Neural cell (in vitro differentiated cells): ENCODE measurements around the gene TBATA. TPM values are rescaled to one million over a fixed set of nuclear protein-coding genes. Genes with fewer than 3 reads are reported as not detected.

ENCODE experiments used
- H2AFZ ChIP-seq: fragments of 200-600, 300-800 bp; sonication (generic), shearing (Covaris generic); 2 replicates; pipeline ENCODE4 v1.6.0; 2014; ENCODE audit warnings: low read depth, mild to moderate bottlenecking, antibody characterized with exemption, low read length, moderate library complexity
- H3F3A ChIP-seq: fragments of 200-600 bp; shearing (Covaris generic); 2 replicates; pipeline ENCODE4 v1.6.1; 2016; ENCODE audit warnings: mild to moderate bottlenecking, moderate library complexity, mixed read lengths, antibody characterized with exemption, low read length; ENCODE audit not compliant: insufficient read depth, poor library complexity, severe bottlenecking
- H3K27ac ChIP-seq: fragments of 200-600, 300-800 bp; sonication (generic), shearing (Covaris generic); 2 replicates; pipeline ENCODE4 v1.5.1; 2014; ENCODE audit warnings: mild to moderate bottlenecking, low read length, moderate library complexity
- H3K27me3 ChIP-seq: fragments of 300-800, 200-600 bp; sonication (generic), shearing (Covaris generic); 2 replicates; pipeline ENCODE4 v1.6.0; 2014; ENCODE audit warnings: mild to moderate bottlenecking, low read depth, low read length, moderate library complexity; ENCODE audit not compliant: insufficient read depth
- H3K36me3 ChIP-seq: fragments of 300-800, 200-600 bp; sonication (generic), shearing (Covaris generic); 2 replicates; pipeline ENCODE4 v1.5.1; 2014; ENCODE audit warnings: mild to moderate bottlenecking, antibody characterized with exemption, low read length, moderate library complexity; ENCODE audit not compliant: insufficient read depth
- H3K4me2 ChIP-seq: fragments of 300-800, 200-600 bp; sonication (generic), shearing (Covaris generic); 2 replicates; pipeline ENCODE4 v1.6.0; 2014; ENCODE audit warnings: mild to moderate bottlenecking, low read length
- H3K4me3 ChIP-seq: fragments of 300-800, 200-600 bp; sonication (generic), shearing (Covaris generic); 2 replicates; pipeline ENCODE4 v1.5.1; 2014; ENCODE audit warnings: mild to moderate bottlenecking, low read length, moderate library complexity
- H3K79me2 ChIP-seq: fragments of 200-600 bp; shearing (Covaris generic); replicated peaks from 2 replicates; pipeline ENCODE4 v1.6.0; 2014; ENCODE audit warnings: mild to moderate bottlenecking, low read length, moderate library complexity; ENCODE audit not compliant: insufficient read depth
- H3K9ac ChIP-seq: fragments of 300-800, 200-600 bp; sonication (generic), shearing (Covaris generic); 2 replicates; pipeline ENCODE4 v1.6.1; 2016; ENCODE audit warnings: mild to moderate bottlenecking, low read length, mixed read lengths
- H3K9me2 ChIP-seq: fragments of 200-600 bp; shearing (Covaris generic); 2 replicates; pipeline ENCODE4 v1.6.1; 2016; ENCODE audit warnings: mild to moderate bottlenecking, low read length, mixed read lengths; ENCODE audit not compliant: insufficient read depth
- H3K9me3 ChIP-seq: fragments of 200-600, 300-800 bp; sonication (generic), shearing (Covaris generic); 2 replicates; pipeline ENCODE4 v1.6.1; 2016; ENCODE audit warnings: mild to moderate bottlenecking, mixed run types, low read length, moderate library complexity, mixed read lengths
- H4K20me1 ChIP-seq: fragments of 200-600 bp; shearing (Covaris generic); 2 replicates; pipeline ENCODE4 v1.6.1; 2016; ENCODE audit warnings: mild to moderate bottlenecking, mixed run types; ENCODE audit not compliant: insufficient read depth
- EP300 ChIP-seq: fragments of 450-650 bp; conservative IDR thresholded peaks from 2 replicates; pipeline ENCODE4 v1.6.1; 2014; ENCODE audit warnings: antibody characterized with exemption, mild to moderate bottlenecking, moderate library complexity; ENCODE audit not compliant: poor library complexity, severe bottlenecking
- EZH2 ChIP-seq: fragments of 200-600, 300-800 bp; shearing (Covaris generic), sonication (generic); IDR thresholded peaks from 2 replicates; pipeline ENCODE4 v1.6.1; 2014; ENCODE audit warnings: antibody characterized with exemption, low read length, borderline replicate concordance, mild to moderate bottlenecking; ENCODE audit not compliant: insufficient read depth, poor library complexity, severe bottlenecking
- MXI1 ChIP-seq: fragments of 450-650 bp; conservative IDR thresholded peaks from 2 replicates; pipeline ENCODE4 v1.6.1; 2014; ENCODE audit warnings: antibody characterized with exemption, mild to moderate bottlenecking; ENCODE audit not compliant: poor library complexity, severe bottlenecking
- POLR2AphosphoS5 ChIP-seq: IDR thresholded peaks from 2 replicates; pipeline ENCODE4 v1.6.1; 2012
- RAD21 ChIP-seq: fragments of 450-650 bp; conservative IDR thresholded peaks from 2 replicates; pipeline ENCODE4 v1.6.1; 2014; ENCODE audit warnings: antibody characterized with exemption, mild to moderate bottlenecking, moderate library complexity
- SMC3 ChIP-seq: fragments of 450-650 bp; conservative IDR thresholded peaks from 2 replicates; pipeline ENCODE4 v1.6.1; 2014; ENCODE audit warnings: antibody characterized with exemption, mild to moderate bottlenecking, moderate library complexity; ENCODE audit not compliant: poor library complexity
- TAF1 ChIP-seq: IDR thresholded peaks from 2 replicates; pipeline ENCODE4 v1.6.1; 2012; ENCODE audit warnings: low read depth
- polyA plus RNA-seq: library from polyadenylated mRNA; depleted of rRNA; stranded (reverse); fragments of >200 nt; gene quantifications from 2 replicates; pipeline ENCODE4 v1.2.3, GENCODE V29; 2014
- TF ChIP-seq, protein P1 (sequence below): fragments of 450-650 bp; IDR thresholded peaks from 2 replicates; pipeline ENCODE4 v1.5.1; 2014; ENCODE audit warnings: antibody characterized with exemption, mild to moderate bottlenecking, moderate library complexity; ENCODE audit not compliant: poor library complexity, severe bottlenecking
- TF ChIP-seq, protein P2 (sequence below): IDR thresholded peaks from 2 replicates; pipeline ENCODE4 v1.6.1; 2012; ENCODE audit warnings: borderline replicate concordance

TBATA gene
- polyA plus RNA-seq, 1 donor from 2014 or later: not detected

GRCh38 chr10:70751991-70752390 is 33.2 kb downstream of the TBATA start:
- Histone ChIP-seq H3K9me3 (no peaks in the 10 kb centered on the region), H3K79me2 (no peaks in the 10 kb centered on the region)

DNA sequence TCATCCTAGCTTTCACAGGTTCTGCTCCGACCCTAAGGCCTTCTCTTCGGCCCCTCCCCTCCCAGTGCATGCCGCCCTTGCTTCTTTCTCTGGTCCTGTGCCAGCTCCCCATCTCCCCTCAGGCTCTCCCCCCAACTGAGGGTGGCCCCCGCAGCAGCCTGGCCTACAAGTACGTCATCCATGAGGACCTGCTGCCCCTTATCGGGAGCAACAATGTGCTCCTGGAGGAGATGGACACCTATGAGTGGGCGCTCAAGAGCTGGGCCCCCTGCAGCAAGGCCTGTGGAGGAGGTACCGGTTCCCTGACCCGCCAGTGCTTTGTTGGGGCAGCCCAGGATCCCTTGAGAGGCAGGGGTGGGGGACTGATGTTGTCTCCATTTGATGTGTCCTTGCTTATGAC is 33.8 kb downstream of the TBATA start:
- no peaks in the 10 kb centered on the region for H3K79me2 ChIP-seq
- H2AFZ ChIP-seq: no peak overlapping the region
- TF ChIP-seq SMC3 (no peak), EZH2 (no peak), POLR2AphosphoS5 (no peak), RAD21 (no peak), MXI1 (no peak), EP300 (no peak), TAF1 (no peak)
- TF ChIP-seq, protein P1, sequence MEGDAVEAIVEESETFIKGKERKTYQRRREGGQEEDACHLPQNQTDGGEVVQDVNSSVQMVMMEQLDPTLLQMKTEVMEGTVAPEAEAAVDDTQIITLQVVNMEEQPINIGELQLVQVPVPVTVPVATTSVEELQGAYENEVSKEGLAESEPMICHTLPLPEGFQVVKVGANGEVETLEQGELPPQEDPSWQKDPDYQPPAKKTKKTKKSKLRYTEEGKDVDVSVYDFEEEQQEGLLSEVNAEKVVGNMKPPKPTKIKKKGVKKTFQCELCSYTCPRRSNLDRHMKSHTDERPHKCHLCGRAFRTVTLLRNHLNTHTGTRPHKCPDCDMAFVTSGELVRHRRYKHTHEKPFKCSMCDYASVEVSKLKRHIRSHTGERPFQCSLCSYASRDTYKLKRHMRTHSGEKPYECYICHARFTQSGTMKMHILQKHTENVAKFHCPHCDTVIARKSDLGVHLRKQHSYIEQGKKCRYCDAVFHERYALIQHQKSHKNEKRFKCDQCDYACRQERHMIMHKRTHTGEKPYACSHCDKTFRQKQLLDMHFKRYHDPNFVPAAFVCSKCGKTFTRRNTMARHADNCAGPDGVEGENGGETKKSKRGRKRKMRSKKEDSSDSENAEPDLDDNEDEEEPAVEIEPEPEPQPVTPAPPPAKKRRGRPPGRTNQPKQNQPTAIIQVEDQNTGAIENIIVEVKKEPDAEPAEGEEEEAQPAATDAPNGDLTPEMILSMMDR: no peak
- TF ChIP-seq, protein P2, sequence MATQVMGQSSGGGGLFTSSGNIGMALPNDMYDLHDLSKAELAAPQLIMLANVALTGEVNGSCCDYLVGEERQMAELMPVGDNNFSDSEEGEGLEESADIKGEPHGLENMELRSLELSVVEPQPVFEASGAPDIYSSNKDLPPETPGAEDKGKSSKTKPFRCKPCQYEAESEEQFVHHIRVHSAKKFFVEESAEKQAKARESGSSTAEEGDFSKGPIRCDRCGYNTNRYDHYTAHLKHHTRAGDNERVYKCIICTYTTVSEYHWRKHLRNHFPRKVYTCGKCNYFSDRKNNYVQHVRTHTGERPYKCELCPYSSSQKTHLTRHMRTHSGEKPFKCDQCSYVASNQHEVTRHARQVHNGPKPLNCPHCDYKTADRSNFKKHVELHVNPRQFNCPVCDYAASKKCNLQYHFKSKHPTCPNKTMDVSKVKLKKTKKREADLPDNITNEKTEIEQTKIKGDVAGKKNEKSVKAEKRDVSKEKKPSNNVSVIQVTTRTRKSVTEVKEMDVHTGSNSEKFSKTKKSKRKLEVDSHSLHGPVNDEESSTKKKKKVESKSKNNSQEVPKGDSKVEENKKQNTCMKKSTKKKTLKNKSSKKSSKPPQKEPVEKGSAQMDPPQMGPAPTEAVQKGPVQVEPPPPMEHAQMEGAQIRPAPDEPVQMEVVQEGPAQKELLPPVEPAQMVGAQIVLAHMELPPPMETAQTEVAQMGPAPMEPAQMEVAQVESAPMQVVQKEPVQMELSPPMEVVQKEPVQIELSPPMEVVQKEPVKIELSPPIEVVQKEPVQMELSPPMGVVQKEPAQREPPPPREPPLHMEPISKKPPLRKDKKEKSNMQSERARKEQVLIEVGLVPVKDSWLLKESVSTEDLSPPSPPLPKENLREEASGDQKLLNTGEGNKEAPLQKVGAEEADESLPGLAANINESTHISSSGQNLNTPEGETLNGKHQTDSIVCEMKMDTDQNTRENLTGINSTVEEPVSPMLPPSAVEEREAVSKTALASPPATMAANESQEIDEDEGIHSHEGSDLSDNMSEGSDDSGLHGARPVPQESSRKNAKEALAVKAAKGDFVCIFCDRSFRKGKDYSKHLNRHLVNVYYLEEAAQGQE: no peak
- no peak overlapping the region for H3K27ac ChIP-seq
- H3F3A ChIP-seq: no peaks in the 10 kb centered on the region
- H3K36me3 ChIP-seq: no peaks in the 10 kb centered on the region
- no peak overlapping the region for H3K4me3 ChIP-seq
- no peak overlapping the region for H3K9ac ChIP-seq
- no peaks in the 10 kb centered on the region for H3K9me3 ChIP-seq
- H3K27me3 ChIP-seq: no peaks in the 10 kb centered on the region
- H3K9me2 ChIP-seq: no peaks in the 10 kb centered on the region
- H3K4me2 ChIP-seq: no peak overlapping the region
- no peaks in the 10 kb centered on the region for H4K20me1 ChIP-seq

More at GRCh38 chr10:70751991-70752390, 33.2 kb downstream of the TBATA start:
- H3K27ac ChIP-seq: no peak overlapping the region
- H4K20me1 ChIP-seq: no peaks in the 10 kb centered on the region
- no peak overlapping the region for H3K9ac ChIP-seq
- H3K36me3 ChIP-seq: no peaks in the 10 kb centered on the region
- no peaks in the 10 kb centered on the region for H3K27me3 ChIP-seq
- H3F3A ChIP-seq: no peaks in the 10 kb centered on the region
- H3K4me3 ChIP-seq: no peak overlapping the region
- H2AFZ ChIP-seq: no peak overlapping the region
- no peak overlapping the region for H3K4me2 ChIP-seq
- TF ChIP-seq TAF1: no peak
- no peak for TF ChIP-seq EZH2
- TF ChIP-seq POLR2AphosphoS5: no peak
- TF ChIP-seq, protein P1: no peak
- no peak for TF ChIP-seq MXI1
- no peak for TF ChIP-seq RAD21
- TF ChIP-seq EP300: no peak
- TF ChIP-seq, protein P2: no peak
- no peak for TF ChIP-seq SMC3
- H3K9me2 ChIP-seq: no peaks in the 10 kb centered on the region
